ENCODE measurements around the gene TGFBR3L. TPM values are rescaled to one million over a fixed set of nuclear protein-coding genes. Genes with fewer than 3 reads are reported as not detected.

TGFBR3L gene
- total RNA-seq, 2 experiments from 2014 or later: 1.7 to 3.7 TPM

GRCh38 chr19:7900401-7900870, 14.2 kb upstream of the TGFBR3L start:
- Mint-ChIP-seq H3K36me3 (ENCODE audit: low read depth) (peaks cover 7% of the 10 kb centered on the region), H3K4me3 (no peak overlapping the region), H3K27me3 (ENCODE audit: low read depth) (peaks cover 4% of the 10 kb centered on the region), H3K4me1 (ENCODE audit: low read depth) (peaks cover 11% of the 10 kb centered on the region), H3K27ac (no peak overlapping the region), H3K9me3 (no peaks in the 10 kb centered on the region)
- CTCF ChIA-PET: interaction anchor here (0.5 to 2.5 kb wide), 4 partner anchors 31 to 220 kb away, joined by 3 to 14 read pairs (median 6); partner anchors contain the start of gene TRAPPC5
- intact Hi-C loops (cut with micrococcal nuclease): no loop called here
- no peak for DNase-seq

- no peak overlapping the region for H3K27ac Mint-ChIP-seq
- no peak for DNase-seq
- H3K9me3 Mint-ChIP-seq: no peaks in the 10 kb centered on the region
- CTCF ChIA-PET: interaction anchor here (0.5 to 2.5 kb wide), 4 partner anchors 32 to 220 kb away, joined by 3 to 14 read pairs (median 6); partner anchors contain the start of gene TRAPPC5
- peaks cover 10% of the 10 kb centered on the region for H3K36me3 Mint-ChIP-seq (ENCODE audit: low read depth)
- H3K4me1 Mint-ChIP-seq (ENCODE audit: low read depth): peaks cover 15% of the 10 kb centered on the region
- peaks cover 2% of the 10 kb centered on the region for H3K27me3 Mint-ChIP-seq (ENCODE audit: low read depth)
- intact Hi-C loops (cut with micrococcal nuclease): no loop called here
- no peak overlapping the region for H3K4me3 Mint-ChIP-seq
Observed at GRCh38 chr19:7900931-7901330, 13.7 kb upstream of the TGFBR3L start.

- peaks cover 18% of the 10 kb centered on the region for H3K4me1 Mint-ChIP-seq (ENCODE audit: low read depth)
- intact Hi-C loops (cut with micrococcal nuclease): no loop called here
- H3K27ac Mint-ChIP-seq: no peak overlapping the region
- H3K27me3 Mint-ChIP-seq (ENCODE audit: low read depth): peaks cover 2% of the 10 kb centered on the region
- CTCF ChIA-PET: interaction anchor here (0.7 to 2.5 kb wide), 3 partner anchors 32 to 48 kb away, joined by 3 to 14 read pairs (median 8); no protein-coding TSS in a partner anchor
- no peaks in the 10 kb centered on the region for H3K9me3 Mint-ChIP-seq
- DNase-seq: no peak
- H3K36me3 Mint-ChIP-seq (ENCODE audit: low read depth): peaks cover 10% of the 10 kb centered on the region
- H3K4me3 Mint-ChIP-seq: no peak overlapping the region
Observed at GRCh38 chr19:7901337-7901736, 13.3 kb upstream of the TGFBR3L start.

GRCh38 chr19:7902796-7903243, 11.8 kb upstream of the TGFBR3L start:
- H3K36me3 Mint-ChIP-seq (ENCODE audit: low read depth): peaks cover 10% of the 10 kb centered on the region
- no peaks in the 10 kb centered on the region for H3K9me3 Mint-ChIP-seq
- no peak for DNase-seq
- intact Hi-C loops (cut with micrococcal nuclease): loop anchor here (1.0 to 2.0 kb wide), 5 partner anchors 17 to 74 kb away; partner anchors contain the start of genes SNAPC2 and TIMM44
- H3K27ac Mint-ChIP-seq: no peak overlapping the region
- peak overlapping the region; percentile 88 for H3K4me3 Mint-ChIP-seq
- no peaks in the 10 kb centered on the region for H3K27me3 Mint-ChIP-seq (ENCODE audit: low read depth)
- CTCF ChIA-PET: interaction anchor here (0.8 to 2.5 kb wide), 6 partner anchors 15 to 42 kb away, joined by 3 to 14 read pairs (median 4); no protein-coding TSS in a partner anchor
- H3K4me1 Mint-ChIP-seq (ENCODE audit: low read depth): peaks cover 23% of the 10 kb centered on the region

GRCh38 chr19:7903244-7904073, 11.2 kb upstream of the TGFBR3L start, which contains the start of gene MAP2K7:
Gene MAP2K7, plus strand, starts transcription at chr19:7903877. Its CDS starts 68 bp downstream, at chr19:7903945.
- intact Hi-C loops (cut with micrococcal nuclease): loop anchor here (1.0 to 2.0 kb wide), 5 partner anchors 17 to 74 kb away; partner anchors contain the start of genes SNAPC2 and TIMM44

GRCh38 chr19:7904074-7905020, 10.3 kb upstream of the TGFBR3L start:
- peaks cover 10% of the 10 kb centered on the region for H3K36me3 Mint-ChIP-seq (ENCODE audit: low read depth)

More at GRCh38 chr19:7903244-7904073, 11.2 kb upstream of the TGFBR3L start, which contains the start of gene MAP2K7:
- Mint-ChIP-seq H3K4me1 (ENCODE audit: low read depth) (peaks cover 24% of the 10 kb centered on the region), H3K27ac (peak within 1 kb of the TSS; percentile 84), H3K9me3 (no peaks in the 10 kb centered on the region), H3K36me3 (ENCODE audit: low read depth) (peaks cover 10% of the 10 kb centered on the region), H3K27me3 (ENCODE audit: low read depth) (no peaks in the 10 kb centered on the region), H3K4me3 (peak within 1 kb of the TSS; percentile 88)
- DNase-seq: peak; percentile 100
- CTCF ChIA-PET: interaction anchor here (0.6 to 1.6 kb wide), 7 partner anchors 12 to 694 kb away, joined by 3 to 10 read pairs (median 3); no protein-coding TSS in a partner anchor

GRCh38 chr19:7905268-7905667, 9.4 kb upstream of the TGFBR3L start:
- H3K4me1 Mint-ChIP-seq (ENCODE audit: low read depth): peaks cover 24% of the 10 kb centered on the region
- H3K27me3 Mint-ChIP-seq (ENCODE audit: low read depth): no peaks in the 10 kb centered on the region
- intact Hi-C loops (cut with micrococcal nuclease): no loop called here
- H3K4me3 Mint-ChIP-seq: peak overlapping the region; percentile 80
- no peak for DNase-seq
- H3K9me3 Mint-ChIP-seq: no peaks in the 10 kb centered on the region
- H3K36me3 Mint-ChIP-seq (ENCODE audit: low read depth): peaks cover 11% of the 10 kb centered on the region
- no peak overlapping the region for H3K27ac Mint-ChIP-seq
- CTCF ChIA-PET: no interaction called here

More at GRCh38 chr19:7904074-7905020, 10.3 kb upstream of the TGFBR3L start:
- H3K27ac Mint-ChIP-seq: peak overlapping the region; percentile 81
- DNase-seq: peak; percentile 69
- intact Hi-C loops (cut with micrococcal nuclease): no loop called here
- H3K27me3 Mint-ChIP-seq (ENCODE audit: low read depth): no peaks in the 10 kb centered on the region
- peaks cover 24% of the 10 kb centered on the region for H3K4me1 Mint-ChIP-seq (ENCODE audit: low read depth)
- peak overlapping the region; percentile 88 for H3K4me3 Mint-ChIP-seq
- no peaks in the 10 kb centered on the region for H3K9me3 Mint-ChIP-seq
- CTCF ChIA-PET: interaction anchor here (0.6 to 1.6 kb wide), 7 partner anchors 12 to 695 kb away, joined by 3 to 10 read pairs (median 3); no protein-coding TSS in a partner anchor

- no peak for DNase-seq
- intact Hi-C loops (cut with micrococcal nuclease): no loop called here
- Mint-ChIP-seq H3K27me3 (ENCODE audit: low read depth) (no peaks in the 10 kb centered on the region), H3K9me3 (no peaks in the 10 kb centered on the region), H3K36me3 (ENCODE audit: low read depth) (peaks cover 16% of the 10 kb centered on the region), H3K4me3 (peak overlapping the region; percentile 66), H3K4me1 (ENCODE audit: low read depth) (peaks cover 24% of the 10 kb centered on the region), H3K27ac (no peak overlapping the region)
- CTCF ChIA-PET: no interaction called here
Observed at GRCh38 chr19:7905859-7906258, 8.8 kb upstream of the TGFBR3L start.

- Mint-ChIP-seq H3K4me1 (ENCODE audit: low read depth) (peaks cover 24% of the 10 kb centered on the region), H3K27ac (peak overlapping the region; percentile 53), H3K4me3 (no peak overlapping the region)
Observed at GRCh38 chr19:7907122-7907521, 7.5 kb upstream of the TGFBR3L start.

GRCh38 chr19:7907544-7907943, 7.1 kb upstream of the TGFBR3L start:
- Mint-ChIP-seq H3K4me1 (ENCODE audit: low read depth) (peaks cover 22% of the 10 kb centered on the region), H3K27ac (peak overlapping the region; percentile 53)
- CTCF ChIA-PET: no interaction called here

More at GRCh38 chr19:7907122-7907521, 7.5 kb upstream of the TGFBR3L start:
- intact Hi-C loops (cut with micrococcal nuclease): no loop called here
- CTCF ChIA-PET: interaction anchor here (0.6 kb wide), 1 partner anchor 343 kb away, joined by 3 read pairs; no protein-coding TSS in a partner anchor
- Mint-ChIP-seq H3K9me3 (no peaks in the 10 kb centered on the region), H3K36me3 (ENCODE audit: low read depth) (peaks cover 19% of the 10 kb centered on the region), H3K27me3 (ENCODE audit: low read depth) (no peaks in the 10 kb centered on the region)
- no peak for DNase-seq

GRCh38 chr19:7908078-7908699, 6.4 kb upstream of the TGFBR3L start:
- Mint-ChIP-seq H3K4me3 (no peak overlapping the region), H3K4me1 (ENCODE audit: low read depth) (peaks cover 21% of the 10 kb centered on the region), H3K27ac (no peak overlapping the region), H3K9me3 (no peaks in the 10 kb centered on the region), H3K27me3 (ENCODE audit: low read depth) (no peaks in the 10 kb centered on the region), H3K36me3 (ENCODE audit: low read depth) (peaks cover 22% of the 10 kb centered on the region)
- DNase-seq: no peak
- CTCF ChIA-PET: interaction anchor here (0.9 kb wide), 1 partner anchor 40 kb away, joined by 4 read pairs; no protein-coding TSS in a partner anchor
- intact Hi-C loops (cut with micrococcal nuclease): no loop called here

More at GRCh38 chr19:7907544-7907943, 7.1 kb upstream of the TGFBR3L start:
- H3K9me3 Mint-ChIP-seq: no peaks in the 10 kb centered on the region
- no peaks in the 10 kb centered on the region for H3K27me3 Mint-ChIP-seq (ENCODE audit: low read depth)
- no peak for DNase-seq
- peaks cover 20% of the 10 kb centered on the region for H3K36me3 Mint-ChIP-seq (ENCODE audit: low read depth)
- intact Hi-C loops (cut with micrococcal nuclease): no loop called here
- H3K4me3 Mint-ChIP-seq: no peak overlapping the region
